Coronary artery (tissue), 2 donors: Measurements from ENCODE around the gene BANF2.
A peak's percentile ranks its signal among the peaks of the same experiment; 100 is the strongest.
"Not testable (repeated sequence)": the region's sequence is repeated elsewhere in the genome, so short reads cannot be mapped to it uniquely, and the experiment has no call there.

Experiments used
- DNase-seq: peaks from one replicate; pipeline ENCODE4 v3.0.0-alpha.2; 2017; ENCODE audit warnings: low spot score
- H3K27ac ChIP-seq, 2 donors: fragments of 200-600 bp; sonication (generic); one replicate each; pipeline ENCODE4 v1.5.1; 2016 to 2019
- H3K4me3 ChIP-seq: fragments of 200-600 bp; sonication (generic); 2 replicates; pipeline ENCODE4 v1.5.1; 2016; ENCODE audit warnings: mild to moderate bottlenecking, moderate library complexity
- CTCF ChIP-seq: fragments of 200-600 bp; sonication (generic); IDR thresholded peaks from one replicate; pipeline ENCODE4 v1.5.1; 2019; ENCODE audit warnings: antibody characterized with exemption

Gene BANF2

GRCh38 chr20:17654649-17655285, 45.0 kb upstream of the BANF2 start:
- Histone ChIP-seq H3K4me3 (no peak overlapping the region), H3K27ac (peak overlapping the region in 1 of 2 donors; percentile 13)
- no peak for DNase-seq
- no peak for TF ChIP-seq CTCF

DNA sequence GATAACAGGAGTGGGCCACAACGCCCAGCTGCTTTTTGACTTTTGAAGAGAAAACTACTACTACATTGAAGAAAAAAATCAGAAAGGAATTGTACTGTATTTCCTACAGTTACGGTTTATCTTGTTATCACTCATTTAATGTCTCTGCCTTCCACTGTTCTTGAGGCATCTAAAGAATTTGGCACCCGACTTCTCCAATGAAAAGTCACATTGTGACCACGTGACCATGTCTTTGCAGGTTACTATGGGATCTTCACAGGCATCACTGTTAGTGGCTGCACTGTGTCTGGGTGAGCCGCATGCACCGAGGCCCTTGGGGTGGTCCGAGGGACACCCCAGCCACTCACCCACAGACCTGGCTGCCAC, 44.5 kb upstream of the BANF2 start:
- no peak for DNase-seq
- Histone ChIP-seq H3K4me3 (no peak overlapping the region), H3K27ac (peak overlapping the region in 1 of 2 donors; percentile 18)
- TF ChIP-seq CTCF = no peak

DNA sequence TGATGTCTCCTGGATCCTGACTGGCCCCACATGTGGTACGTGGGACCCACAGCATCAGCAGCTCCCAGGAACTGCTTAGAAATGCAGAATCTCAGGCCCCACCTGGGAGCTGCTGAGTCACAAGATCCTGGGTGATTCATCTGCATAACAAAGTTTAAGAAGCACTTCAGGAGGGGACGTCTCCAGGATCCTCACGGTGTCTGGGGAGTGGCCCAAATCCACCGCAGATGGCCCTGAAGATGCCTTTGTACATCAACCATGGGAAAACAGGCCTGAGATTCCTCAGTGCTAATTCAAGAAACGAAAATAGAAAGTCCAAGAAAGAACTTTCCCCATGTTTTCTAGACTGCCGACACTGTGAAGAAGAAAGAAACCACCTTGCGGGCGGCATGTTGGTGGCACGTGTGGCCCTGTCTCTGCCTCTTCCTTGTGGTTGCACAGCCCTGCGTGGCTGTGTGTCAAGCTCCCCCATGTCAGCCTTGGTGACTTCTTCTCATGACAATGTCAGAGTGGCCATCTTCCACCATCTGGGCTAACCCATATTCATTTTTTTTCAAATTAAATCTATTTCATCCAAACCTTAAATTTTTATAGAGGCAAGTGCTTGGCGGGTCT, 43.8 kb upstream of the BANF2 start:
- TF ChIP-seq CTCF = no peak
- Histone ChIP-seq H3K4me3 (no peak overlapping the region), H3K27ac (no peak overlapping the region)
- DNase-seq = no peak

GRCh38 chr20:17657079-17657825, 42.5 kb upstream of the BANF2 start:
- no peak for DNase-seq
- no peak overlapping the region for H3K27ac ChIP-seq

DNA sequence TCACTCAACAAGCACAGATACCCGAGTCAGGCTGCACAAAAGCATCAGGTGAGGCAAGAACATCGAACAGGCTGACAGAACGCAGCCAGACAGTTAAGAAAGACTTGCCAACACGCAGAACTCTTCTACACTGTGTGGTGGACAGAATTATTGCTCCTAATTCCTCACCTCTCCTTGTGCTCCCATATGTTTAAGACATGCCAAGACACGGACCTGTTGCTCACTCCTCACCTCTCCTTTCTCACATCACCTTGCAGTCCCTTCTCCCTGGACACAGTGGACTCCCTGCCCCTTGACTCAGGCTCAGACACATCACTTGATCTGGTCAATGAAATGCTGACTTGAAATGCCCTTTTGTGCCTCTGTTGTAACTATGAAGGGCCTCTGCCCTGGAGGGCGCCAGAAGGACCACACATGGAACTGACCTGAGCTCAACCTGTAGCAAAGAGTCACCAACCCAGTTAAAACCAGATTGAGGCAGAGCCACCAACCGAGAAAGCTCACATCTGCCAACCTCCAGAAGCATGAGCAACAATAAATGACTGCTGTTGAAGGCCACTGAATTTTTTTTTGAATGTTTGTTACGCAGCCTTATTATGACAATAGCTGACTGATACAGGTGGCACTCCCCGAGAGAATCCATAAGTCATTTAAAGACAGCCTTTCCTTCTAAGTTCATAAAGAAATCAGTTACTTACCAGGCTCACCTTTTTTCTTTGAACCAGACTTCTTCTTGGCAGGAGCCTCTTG, 41.7 kb upstream of the BANF2 start:
- H3K27ac ChIP-seq = no peak overlapping the region
- DNase-seq = no peak
- no peak for TF ChIP-seq CTCF
- no peak overlapping the region for H3K4me3 ChIP-seq

More at GRCh38 chr20:17657079-17657825, 42.5 kb upstream of the BANF2 start:
- no peak overlapping the region for H3K4me3 ChIP-seq
- TF ChIP-seq CTCF = no peak

- no peak for TF ChIP-seq CTCF
- no peak for DNase-seq
Measured at GRCh38 chr20:17658648-17658993, 41.1 kb upstream of the BANF2 start.

GRCh38 chr20:17659344-17659743, 40.4 kb upstream of the BANF2 start:
- not testable (repeated sequence) for DNase-seq, H3K4me3 ChIP-seq, H3K27ac ChIP-seq

More at GRCh38 chr20:17658648-17658993, 41.1 kb upstream of the BANF2 start:
- Histone ChIP-seq H3K27ac (no peak overlapping the region), H3K4me3 (no peak overlapping the region)
